ENCODE results near the gene SNTG2. TPM values are rescaled to one million over a fixed set of nuclear protein-coding genes. Genes with fewer than 3 reads are reported as not detected.

Gene SNTG2
- total RNA-seq, 4 donors from 2014 or later = 1.9 to 14.0 (median 6.7) TPM

DNA sequence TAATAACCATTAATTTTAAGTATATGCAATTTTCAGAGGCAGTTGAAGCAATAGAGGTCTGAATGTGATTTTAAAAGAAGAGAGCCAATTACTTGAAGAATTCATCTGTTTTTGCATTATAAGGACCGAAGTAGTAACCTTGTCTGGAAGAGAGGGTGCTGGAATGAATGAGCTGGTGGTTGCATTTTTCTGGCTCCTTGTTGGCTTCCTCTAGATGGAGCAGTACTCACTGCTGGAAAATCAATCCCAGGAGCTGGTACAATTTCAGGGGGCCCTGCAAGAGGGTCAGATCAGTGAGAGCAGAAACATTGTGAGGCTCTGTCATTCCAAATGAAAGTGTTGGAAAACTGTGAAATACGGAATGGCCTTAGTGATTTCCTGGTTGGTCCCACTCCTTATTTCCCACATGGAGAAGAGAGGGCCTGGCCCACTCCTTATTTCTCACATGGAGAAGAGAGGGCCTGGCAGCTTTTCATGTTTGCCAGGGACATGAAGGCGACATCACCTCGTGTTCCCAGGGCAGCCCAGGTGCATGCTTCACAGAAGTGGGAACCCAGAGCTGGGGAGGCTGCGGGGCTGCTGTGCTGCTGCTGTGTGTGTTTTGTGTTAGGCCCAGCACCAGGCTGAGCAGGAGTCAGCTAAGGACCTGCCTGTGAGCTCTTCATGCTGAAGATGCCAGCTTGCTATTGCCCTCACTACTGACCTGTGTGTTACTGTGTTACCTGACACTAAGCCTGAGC is 197.4 kb downstream of the SNTG2 start:
- DNase-seq (ENCODE audit: low spot score) = no peak
- no peak for ATAC-seq (ENCODE audit: low FRiP score)
- TF ChIP-seq, protein P1, sequence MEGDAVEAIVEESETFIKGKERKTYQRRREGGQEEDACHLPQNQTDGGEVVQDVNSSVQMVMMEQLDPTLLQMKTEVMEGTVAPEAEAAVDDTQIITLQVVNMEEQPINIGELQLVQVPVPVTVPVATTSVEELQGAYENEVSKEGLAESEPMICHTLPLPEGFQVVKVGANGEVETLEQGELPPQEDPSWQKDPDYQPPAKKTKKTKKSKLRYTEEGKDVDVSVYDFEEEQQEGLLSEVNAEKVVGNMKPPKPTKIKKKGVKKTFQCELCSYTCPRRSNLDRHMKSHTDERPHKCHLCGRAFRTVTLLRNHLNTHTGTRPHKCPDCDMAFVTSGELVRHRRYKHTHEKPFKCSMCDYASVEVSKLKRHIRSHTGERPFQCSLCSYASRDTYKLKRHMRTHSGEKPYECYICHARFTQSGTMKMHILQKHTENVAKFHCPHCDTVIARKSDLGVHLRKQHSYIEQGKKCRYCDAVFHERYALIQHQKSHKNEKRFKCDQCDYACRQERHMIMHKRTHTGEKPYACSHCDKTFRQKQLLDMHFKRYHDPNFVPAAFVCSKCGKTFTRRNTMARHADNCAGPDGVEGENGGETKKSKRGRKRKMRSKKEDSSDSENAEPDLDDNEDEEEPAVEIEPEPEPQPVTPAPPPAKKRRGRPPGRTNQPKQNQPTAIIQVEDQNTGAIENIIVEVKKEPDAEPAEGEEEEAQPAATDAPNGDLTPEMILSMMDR (IDR thresholded peaks at IDR 0.05) = no peak

DNA sequence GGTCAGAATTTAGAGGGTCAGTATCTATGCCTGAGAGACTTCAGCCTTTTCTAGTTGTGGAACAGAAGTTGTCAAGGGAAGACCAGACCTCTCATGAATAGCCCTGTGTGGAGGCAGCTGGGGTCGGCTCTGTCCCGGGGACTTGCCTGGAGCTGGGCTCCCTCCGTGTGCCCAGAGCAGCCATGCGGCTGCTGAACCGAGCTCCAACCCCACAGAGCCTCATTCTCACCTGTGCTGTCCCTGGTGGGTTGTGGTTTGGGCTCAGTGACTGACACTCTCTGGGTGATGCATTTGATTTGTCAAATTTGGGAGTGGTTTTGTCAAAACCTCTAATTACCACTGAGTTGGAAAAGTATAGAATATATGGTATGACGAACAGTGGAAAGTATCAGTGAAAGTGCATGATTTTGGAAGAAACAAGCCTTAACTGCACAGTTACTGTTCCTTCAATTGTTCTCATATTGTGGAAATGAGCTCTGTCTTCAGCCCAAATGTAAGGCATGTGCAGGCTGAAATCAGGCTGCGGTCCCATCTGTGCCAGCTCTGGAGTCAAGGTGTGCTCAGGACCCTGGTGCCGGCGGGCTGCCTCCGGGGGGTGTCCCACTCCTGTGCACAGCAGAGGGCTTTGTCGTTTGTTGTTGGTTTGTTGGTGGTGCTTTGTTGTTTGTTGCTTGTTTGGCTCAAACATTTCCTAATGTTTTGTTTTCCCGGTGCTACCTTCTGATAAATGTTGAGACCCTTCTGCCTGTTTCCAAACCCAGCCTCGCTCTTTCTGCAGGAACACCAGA is 200.3 kb downstream of the SNTG2 start:
- DNase-seq (ENCODE audit: low spot score) = no peak
- TF ChIP-seq, protein P1 (IDR thresholded peaks at IDR 0.05) = no peak

DNA sequence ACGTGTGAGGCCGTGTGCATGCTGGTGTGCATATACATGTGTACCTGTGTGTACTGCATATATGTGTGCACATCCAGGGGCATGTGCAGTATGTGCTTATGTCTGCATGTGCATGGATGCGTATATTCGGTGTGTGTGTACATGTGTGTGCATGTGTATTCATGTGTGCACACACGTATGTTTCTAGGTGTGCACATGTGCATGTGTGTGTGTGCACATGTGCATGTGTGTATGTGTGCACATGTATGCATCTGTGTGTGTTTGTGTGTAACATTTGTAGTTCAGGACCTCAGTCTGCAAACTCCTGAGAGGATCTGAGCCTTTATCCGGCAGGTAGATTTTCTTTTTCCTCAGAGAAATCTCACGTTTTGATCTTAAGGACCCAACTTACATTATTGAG is 201.7 kb downstream of the SNTG2 start:
- TF ChIP-seq, protein P1 (IDR thresholded peaks at IDR 0.05) = no peak
- no peak for ATAC-seq (ENCODE audit: low FRiP score)
- no peak for DNase-seq (ENCODE audit: low spot score)

More for the DNA sequence above, 200.3 kb downstream of the SNTG2 start:
- ATAC-seq (ENCODE audit: low FRiP score) = no peak

DNA sequence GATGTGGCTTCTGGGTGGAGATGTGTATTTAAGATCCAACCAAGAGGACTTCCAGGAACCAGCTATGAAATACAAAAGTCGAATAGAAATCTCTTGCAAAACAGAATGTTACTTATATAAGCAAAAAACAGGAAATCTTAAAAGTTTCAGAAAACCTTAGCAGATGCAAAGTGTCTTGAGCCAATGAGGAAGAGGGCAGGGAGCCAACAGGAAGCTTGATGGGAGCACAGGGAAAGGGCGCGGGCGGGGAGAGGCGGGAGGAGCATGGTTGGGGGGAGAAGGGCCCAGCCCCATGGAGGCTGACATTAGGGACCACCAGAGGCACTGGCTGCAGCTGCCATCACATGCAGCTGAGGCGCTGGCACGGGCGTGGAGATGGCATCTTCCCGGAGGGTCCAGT is 203.3 kb downstream of the SNTG2 start:
- ATAC-seq (ENCODE audit: low FRiP score) = no peak

DNA sequence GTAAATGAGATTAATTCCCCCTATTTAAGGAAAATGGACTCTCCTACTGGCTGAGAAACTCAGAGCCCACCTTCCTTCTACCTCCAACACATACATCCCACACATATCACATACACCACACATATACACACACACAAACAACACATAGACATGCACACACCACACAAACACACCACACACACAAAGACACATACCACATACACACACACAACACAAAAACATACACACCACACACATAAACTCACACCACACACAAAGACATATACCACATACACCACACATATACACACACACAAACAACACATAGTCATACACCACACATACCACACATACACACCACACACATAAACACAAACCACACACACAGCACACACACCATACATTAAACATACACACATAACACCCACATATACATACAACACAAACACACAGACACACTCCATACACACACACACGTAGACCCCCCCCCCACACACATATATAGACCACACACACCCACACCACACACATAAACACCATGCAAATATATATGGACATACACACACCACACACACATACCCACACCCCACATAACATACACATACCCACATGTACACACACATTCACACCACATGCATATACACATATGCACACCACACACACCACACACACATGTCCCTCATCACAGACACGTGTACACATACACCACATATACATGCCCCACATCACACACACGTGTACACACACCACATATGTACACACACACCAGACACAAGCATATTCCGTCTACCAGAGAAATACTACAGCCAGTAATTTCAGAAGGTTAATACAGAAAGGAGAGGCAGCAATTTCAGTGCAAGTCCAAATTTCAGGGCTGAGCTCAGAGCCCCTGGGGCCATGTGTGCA is 204.3 kb downstream of the SNTG2 start:
- DNase-seq (ENCODE audit: low spot score) (no peak), ATAC-seq (ENCODE audit: low FRiP score) (no peak)
- TF ChIP-seq, protein P1 (IDR thresholded peaks at IDR 0.05) = no peak

More for the DNA sequence above, 203.3 kb downstream of the SNTG2 start:
- TF ChIP-seq, protein P1 (IDR thresholded peaks at IDR 0.05) = no peak
- DNase-seq (ENCODE audit: low spot score) = no peak

DNA sequence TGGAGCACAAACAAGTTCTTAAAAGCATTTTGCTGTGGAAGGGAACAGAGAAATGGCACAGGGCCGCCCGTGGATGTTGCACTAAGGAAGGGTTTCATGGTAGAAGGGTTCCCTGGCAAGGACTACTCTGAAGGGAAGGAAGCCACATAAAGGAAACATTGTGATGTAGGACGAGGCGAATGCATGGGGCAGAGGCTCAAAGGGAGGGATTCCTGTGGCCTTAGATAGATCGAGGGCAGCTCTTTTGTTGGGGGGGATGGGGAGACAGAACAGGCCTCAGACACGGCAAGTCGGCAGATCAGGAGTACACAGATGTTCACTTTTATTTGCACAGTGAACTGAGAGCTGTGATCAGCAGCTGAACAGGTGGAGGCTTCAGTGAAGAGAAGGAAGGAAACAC is 205.4 kb downstream of the SNTG2 start:
- no peak for ATAC-seq (ENCODE audit: low FRiP score)
- TF ChIP-seq, protein P1 (IDR thresholded peaks at IDR 0.05) = no peak

More for the DNA sequence above, 205.4 kb downstream of the SNTG2 start:
- no peak for DNase-seq (ENCODE audit: low spot score)

Data from omental fat pad (tissue), 4 donors.